ENCODE data around the gene ESPNL. TPM values are rescaled to one million over a fixed set of nuclear protein-coding genes. Genes with fewer than 3 reads are reported as not detected.
A peak's percentile ranks its signal among the peaks of the same experiment; 100 is the strongest.

ESPNL gene
- total RNA-seq, 1 donor from 2014 or later = 0.24 TPM

DNA sequence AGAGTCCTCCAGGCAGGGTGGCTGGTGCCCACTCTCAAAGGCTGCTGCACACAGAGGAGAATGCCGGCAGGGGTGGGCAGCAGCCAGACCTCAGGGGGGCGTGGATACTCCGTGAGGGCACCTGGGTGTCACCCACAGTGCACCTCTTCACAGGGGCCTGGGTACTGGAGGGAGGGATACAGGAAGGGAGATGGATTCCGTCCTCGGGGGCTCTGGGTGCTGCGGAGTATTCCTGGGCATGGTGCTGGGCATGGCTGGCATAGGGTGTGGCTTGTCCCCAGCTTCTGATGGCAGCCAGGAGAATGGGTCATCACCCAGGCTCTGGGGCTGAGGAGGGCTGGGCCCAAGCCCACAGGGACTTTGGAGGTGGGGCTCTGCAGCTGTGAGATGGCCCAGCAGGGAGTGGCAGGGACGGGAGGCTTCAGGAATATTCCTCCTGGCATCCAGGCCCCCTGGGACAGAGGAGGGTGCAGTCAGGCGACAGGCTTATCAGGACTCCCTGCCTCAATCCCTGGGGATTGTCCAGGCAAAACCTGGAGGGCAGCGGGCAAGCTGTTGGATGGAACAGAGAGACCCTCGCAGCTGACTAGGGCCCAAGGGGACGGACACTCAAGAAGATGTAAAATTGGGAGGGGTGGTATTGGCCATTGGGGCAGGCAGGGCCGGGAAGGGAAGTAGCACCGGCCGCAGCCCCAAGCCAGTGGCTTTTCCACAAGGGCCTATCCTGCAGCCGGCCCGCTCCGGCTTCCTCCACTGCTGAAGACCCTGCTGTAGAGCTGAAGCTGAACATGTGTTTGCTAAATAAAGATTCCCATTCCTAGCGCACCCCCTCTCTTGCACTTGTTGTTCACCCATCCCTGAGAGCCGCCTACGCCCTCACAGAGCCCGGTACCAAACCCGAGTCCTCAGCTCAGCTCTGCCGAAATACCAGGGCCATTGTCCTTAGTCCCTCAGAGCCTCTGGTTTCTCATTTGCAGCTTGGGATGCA, 32.6 kb downstream of the ESPNL start:
- H3K27me3 Mint-ChIP-seq = no peaks in the 10 kb centered on the region
- no peaks in the 10 kb centered on the region for H3K9me3 Mint-ChIP-seq
- no peak overlapping the region for H3K27ac Mint-ChIP-seq
- no peak for DNase-seq (ENCODE audit: extremely low spot score, unreplicated experiment)
- H3K4me1 Mint-ChIP-seq (ENCODE audit: unreplicated experiment) = no peaks in the 10 kb centered on the region
- no peak overlapping the region for H3K4me3 Mint-ChIP-seq
- TF ChIP-seq, protein P1, sequence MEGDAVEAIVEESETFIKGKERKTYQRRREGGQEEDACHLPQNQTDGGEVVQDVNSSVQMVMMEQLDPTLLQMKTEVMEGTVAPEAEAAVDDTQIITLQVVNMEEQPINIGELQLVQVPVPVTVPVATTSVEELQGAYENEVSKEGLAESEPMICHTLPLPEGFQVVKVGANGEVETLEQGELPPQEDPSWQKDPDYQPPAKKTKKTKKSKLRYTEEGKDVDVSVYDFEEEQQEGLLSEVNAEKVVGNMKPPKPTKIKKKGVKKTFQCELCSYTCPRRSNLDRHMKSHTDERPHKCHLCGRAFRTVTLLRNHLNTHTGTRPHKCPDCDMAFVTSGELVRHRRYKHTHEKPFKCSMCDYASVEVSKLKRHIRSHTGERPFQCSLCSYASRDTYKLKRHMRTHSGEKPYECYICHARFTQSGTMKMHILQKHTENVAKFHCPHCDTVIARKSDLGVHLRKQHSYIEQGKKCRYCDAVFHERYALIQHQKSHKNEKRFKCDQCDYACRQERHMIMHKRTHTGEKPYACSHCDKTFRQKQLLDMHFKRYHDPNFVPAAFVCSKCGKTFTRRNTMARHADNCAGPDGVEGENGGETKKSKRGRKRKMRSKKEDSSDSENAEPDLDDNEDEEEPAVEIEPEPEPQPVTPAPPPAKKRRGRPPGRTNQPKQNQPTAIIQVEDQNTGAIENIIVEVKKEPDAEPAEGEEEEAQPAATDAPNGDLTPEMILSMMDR (conservative IDR thresholded peaks at IDR 0.05) = no peak
- no peaks in the 10 kb centered on the region for H3K36me3 Mint-ChIP-seq

DNA sequence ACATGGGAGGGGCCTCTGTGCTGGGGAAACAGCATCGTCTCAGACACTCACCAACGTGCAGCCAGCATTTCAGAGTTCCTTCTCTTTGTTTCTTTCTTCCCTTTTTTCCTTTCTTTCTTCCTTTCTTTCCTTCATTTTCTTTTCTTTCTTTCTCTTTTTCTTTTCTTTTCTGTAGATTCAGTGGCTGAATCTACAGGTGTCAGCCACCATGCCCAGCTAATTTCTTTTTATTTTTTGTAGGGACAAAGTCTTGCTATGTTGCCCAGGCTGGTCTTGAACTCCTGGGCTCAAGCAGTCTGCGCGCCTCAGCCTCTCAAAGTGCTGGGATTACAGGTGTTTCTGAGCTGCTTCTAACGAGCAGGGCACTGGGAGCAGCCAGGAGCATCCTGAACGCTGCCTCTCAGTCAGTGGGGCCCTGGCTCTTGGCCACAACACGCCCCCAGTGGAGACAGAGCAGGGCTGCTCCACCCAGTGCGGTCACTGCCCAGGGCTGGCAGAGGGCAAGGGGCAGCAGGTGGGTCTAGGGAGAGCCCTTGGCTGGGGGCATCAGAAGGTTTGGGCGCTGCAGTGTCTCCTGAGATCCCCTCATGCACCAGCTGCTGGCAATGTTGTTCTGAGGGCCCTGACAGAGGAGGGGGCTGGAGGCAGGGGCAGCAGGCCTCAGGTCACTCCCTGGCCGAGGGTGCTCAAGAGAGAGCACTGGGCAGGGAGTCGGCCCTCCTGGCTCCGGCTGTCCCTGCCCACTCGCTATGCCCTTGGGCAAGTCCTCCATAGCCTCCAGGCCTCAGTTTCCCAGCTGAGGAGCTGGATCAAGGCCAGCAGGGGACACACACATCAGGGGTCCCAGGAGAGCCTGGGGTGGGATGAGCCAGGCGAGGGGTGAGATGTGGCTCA, 33.6 kb downstream of the ESPNL start:
- Mint-ChIP-seq H3K4me1 (ENCODE audit: unreplicated experiment) (no peaks in the 10 kb centered on the region), H3K9me3 (no peaks in the 10 kb centered on the region), H3K4me3 (no peak overlapping the region), H3K27me3 (no peaks in the 10 kb centered on the region), H3K27ac (no peak overlapping the region), H3K36me3 (no peaks in the 10 kb centered on the region)
- TF ChIP-seq, protein P1 (conservative IDR thresholded peaks at IDR 0.05) = peak; percentile 36
- no peak for DNase-seq (ENCODE audit: extremely low spot score, unreplicated experiment)

DNA sequence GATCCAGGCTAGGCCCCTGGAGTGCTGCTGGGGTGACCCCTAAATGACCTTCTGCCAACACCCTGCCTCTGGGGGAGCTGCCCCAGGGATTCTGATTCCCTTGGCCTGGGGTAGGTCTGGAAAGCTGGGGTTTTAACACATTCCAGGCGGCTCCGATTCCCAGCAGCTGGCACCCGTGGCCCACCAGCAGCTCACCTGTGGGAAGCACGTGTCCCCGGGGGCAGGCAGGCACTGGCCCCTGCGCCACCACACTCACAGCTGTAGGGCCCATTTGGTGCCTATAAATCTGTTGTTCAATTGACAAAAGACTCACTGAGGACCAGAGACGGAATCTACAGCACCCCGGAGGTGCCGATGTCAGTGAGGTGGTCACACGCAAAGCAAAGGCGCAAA, 34.2 kb downstream of the ESPNL start:
- TF ChIP-seq, protein P1 (conservative IDR thresholded peaks at IDR 0.05) = no peak
- Mint-ChIP-seq H3K27me3 (no peaks in the 10 kb centered on the region), H3K36me3 (no peaks in the 10 kb centered on the region), H3K9me3 (no peaks in the 10 kb centered on the region), H3K4me3 (no peak overlapping the region), H3K27ac (no peak overlapping the region), H3K4me1 (ENCODE audit: unreplicated experiment) (no peaks in the 10 kb centered on the region)
- DNase-seq (ENCODE audit: extremely low spot score, unreplicated experiment) = no peak

DNA sequence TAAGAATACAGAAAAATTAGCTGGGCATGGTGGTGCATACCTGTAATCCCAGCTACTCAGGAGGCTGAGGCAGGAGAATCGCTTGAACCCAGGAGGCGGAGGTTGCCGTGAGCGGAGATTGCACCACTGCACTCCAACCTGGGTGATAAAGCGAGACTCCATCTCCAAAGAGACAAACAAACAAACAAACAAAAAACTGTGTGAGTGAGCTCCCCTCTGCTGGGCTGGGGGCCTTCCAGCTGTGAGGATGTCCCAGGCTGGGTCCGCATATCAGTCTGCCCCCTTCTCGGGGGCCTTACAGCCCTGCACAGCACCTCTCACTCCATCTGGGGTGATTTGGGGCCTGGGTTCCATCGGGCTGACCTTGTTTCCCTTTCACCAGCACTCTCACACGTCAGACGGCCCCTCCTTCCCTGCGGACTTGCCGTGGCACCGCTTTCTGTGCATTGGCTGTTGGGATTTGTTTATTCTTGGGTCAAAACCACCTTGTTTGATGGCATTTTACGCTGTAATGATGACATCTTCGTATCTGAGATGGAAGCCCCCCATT, 35.5 kb downstream of the ESPNL start:
- Mint-ChIP-seq H3K36me3 (no peaks in the 10 kb centered on the region), H3K9me3 (no peaks in the 10 kb centered on the region), H3K4me1 (ENCODE audit: unreplicated experiment) (no peaks in the 10 kb centered on the region), H3K27me3 (no peaks in the 10 kb centered on the region), H3K27ac (no peak overlapping the region), H3K4me3 (no peak overlapping the region)
- TF ChIP-seq, protein P1 (conservative IDR thresholded peaks at IDR 0.05) = no peak
- DNase-seq (ENCODE audit: extremely low spot score, unreplicated experiment) = no peak

DNA sequence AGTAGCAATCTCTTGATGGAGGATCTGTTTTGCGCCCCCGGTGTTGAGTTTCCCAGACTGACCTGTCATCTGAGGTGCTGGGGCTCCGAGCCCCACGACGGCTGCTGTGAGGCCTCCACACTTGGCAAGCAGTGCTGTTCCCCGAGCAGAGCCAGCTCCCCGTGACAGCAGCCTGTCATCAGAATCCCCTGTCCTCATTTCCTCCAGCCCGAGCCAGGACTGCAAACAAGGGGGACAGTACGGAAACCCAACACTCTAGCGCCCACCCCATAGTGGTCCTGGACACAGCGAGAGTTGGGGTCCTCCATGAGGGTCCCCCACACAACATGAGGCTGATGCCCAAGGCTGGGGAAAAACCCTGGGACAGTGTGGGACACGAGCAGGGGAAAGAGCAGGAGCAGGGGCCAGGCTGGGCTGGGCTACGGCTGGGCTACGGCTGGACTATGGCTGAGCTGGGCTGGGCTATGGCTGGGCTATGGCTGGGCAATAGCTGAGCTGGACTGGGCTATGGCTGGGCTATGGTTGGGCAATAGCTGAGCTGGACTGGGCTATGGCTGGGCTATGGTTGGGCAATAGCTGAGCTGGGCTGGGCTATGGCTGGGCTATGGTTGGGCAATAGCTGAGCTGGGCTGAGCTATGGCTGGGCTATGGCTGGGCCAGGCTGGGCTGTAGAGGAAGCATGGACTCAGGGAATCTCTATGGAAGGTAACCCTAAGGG, 36.8 kb downstream of the ESPNL start:
- Mint-ChIP-seq H3K36me3 (no peaks in the 10 kb centered on the region), H3K9me3 (no peaks in the 10 kb centered on the region)

More for the DNA sequence above, 36.8 kb downstream of the ESPNL start:
- Mint-ChIP-seq H3K27me3 (no peaks in the 10 kb centered on the region), H3K27ac (no peak overlapping the region), H3K4me1 (ENCODE audit: unreplicated experiment) (peaks cover 5% of the 10 kb centered on the region), H3K4me3 (no peak overlapping the region)
- DNase-seq (ENCODE audit: extremely low spot score, unreplicated experiment) = no peak
- TF ChIP-seq, protein P1 (conservative IDR thresholded peaks at IDR 0.05) = no peak

Data from type B pancreatic cell (in vitro differentiated cells).